GM12878 (cell line): ENCODE measurements around the gene GFPT1. TPM values are rescaled to one million over a fixed set of nuclear protein-coding genes. Genes with fewer than 3 reads are reported as not detected.

Experiments used
- ATAC-seq: fragments of 200-7000 bp; cut with Tn5 transposase; 3 replicates; pipeline ENCODE4 v1.9.1; 2020; ENCODE audit warnings: mild to moderate bottlenecking, moderate library complexity
- BruUV-seq: library from RNA; stranded (reverse); fragments of 400-500 nt; replicated peaks from 2 replicates; lab custom pipeline; 2021; lab: Mats Ljungman, UMichigan
- CTCF ChIA-PET: fragments of 300-600 bp; sonication (Branson Sonifier 250); formaldehyde crosslinking; extraction: SDS; loops from one replicate; lab custom pipeline; 2021; ENCODE audit warnings: inconsistent platforms; lab: Yijun Ruan, JAX
- POLR2A ChIA-PET: fragments of 350-600 bp; formaldehyde crosslinking; extraction: SDS; loops from one replicate; lab custom pipeline; 2021; ENCODE audit warnings: inconsistent platforms; lab: Charles Lee
- RAD21 ChIA-PET: fragments of 300-600 bp; sonication (Branson Sonifier 250); formaldehyde crosslinking; loops from one replicate; lab custom pipeline; 2023; ENCODE audit warnings: antibody characterized with exemption; ENCODE audit not compliant: unreplicated experiment; lab: Charles Lee
- SMC1A ChIA-PET: fragments of 300-600 bp; sonication (Branson Sonifier 250); formaldehyde crosslinking; loops from one replicate; lab custom pipeline; 2023; ENCODE audit not compliant: unreplicated experiment, uncharacterized antibody; lab: Charles Lee
- DNase-seq: peaks from one replicate; pipeline ENCODE4 v3.0.0-alpha.2; 2011; ENCODE audit warnings: low read depth, low spot score
- FAIRE-seq: peaks from 3 replicates; lab custom pipeline; 2011; peaks lifted over from hg19 to GRCh38; lab: Jason Lieb, UNC
- H2AFZ ChIP-seq: 2 replicates; pipeline ENCODE4 v1.6.0; 2011; ENCODE audit warnings: low read depth, low read length, control low read depth; ENCODE audit not compliant: control insufficient read depth
- H3K27ac ChIP-seq: 2 replicates; pipeline ENCODE4 v1.5.1; 2011; ENCODE audit warnings: control low read depth; ENCODE audit not compliant: control insufficient read depth, insufficient read depth
- H3K27me3 ChIP-seq, 2 experiments: replicated peaks in 1 of 2; 2 replicates each; pipeline versions ENCODE4 v1.6.0 to v1.6.1; 2011; ENCODE audit warnings: low read length in 1 of 2; ENCODE audit not compliant: control insufficient read depth in 2 of 2, insufficient read depth in 2 of 2
- H3K36me3 ChIP-seq, 2 experiments: 2 replicates each; pipeline ENCODE4 v1.5.1; 2011; ENCODE audit warnings: low read length in 1 of 2; ENCODE audit not compliant: control insufficient read depth in 2 of 2, insufficient read depth in 2 of 2
- H3K4me1 ChIP-seq: 2 replicates; pipeline ENCODE4 v1.6.1; 2011; ENCODE audit warnings: mild to moderate bottlenecking, low read length, moderate library complexity, mixed read lengths; ENCODE audit not compliant: control insufficient read depth, insufficient read depth
- H3K4me2 ChIP-seq: 2 replicates; pipeline ENCODE4 v1.6.0; 2011; ENCODE audit warnings: control low read depth; ENCODE audit not compliant: control insufficient read depth, insufficient read depth
- H3K4me3 ChIP-seq: fragments of 200-600 bp; sonication (generic); 2 replicates; pipeline ENCODE4 v1.5.1; 2016
- H3K79me2 ChIP-seq: 2 replicates; pipeline ENCODE4 v1.6.0; 2011; ENCODE audit warnings: low read length; ENCODE audit not compliant: control insufficient read depth, insufficient read depth
- H3K9ac ChIP-seq: 2 replicates; pipeline ENCODE4 v1.8.0; 2011; ENCODE audit warnings: low read length, control low read depth, mixed read lengths; ENCODE audit not compliant: control insufficient read depth, insufficient read depth
- H3K9me3 ChIP-seq: replicated peaks from 3 replicates; pipeline ENCODE4 v1.5.1; 2011; ENCODE audit warnings: mild to moderate bottlenecking, low read length; ENCODE audit not compliant: control insufficient read depth, insufficient read depth
- H4K20me1 ChIP-seq: 2 replicates; pipeline ENCODE4 v1.6.0; 2011; ENCODE audit not compliant: control insufficient read depth, insufficient read depth
- CHD4 ChIP-seq: fragments of 200-600 bp; sonication (generic); IDR thresholded peaks from 2 replicates; pipeline ENCODE4 v1.6.1; 2016; ENCODE audit warnings: mild to moderate bottlenecking
- JUND ChIP-seq: IDR thresholded peaks from 2 replicates; pipeline ENCODE4 v1.6.1; 2012; ENCODE audit warnings: low read depth, mild to moderate bottlenecking, low read length, improper control_type of control experiment, moderate library complexity
- SRF ChIP-seq, 2 experiments: IDR thresholded peaks; 2 replicates each; pipeline ENCODE4 v1.6.1; 2011; ENCODE audit warnings: low read depth in 2 of 2, low read length in 2 of 2, mild to moderate bottlenecking in 1 of 2, moderate library complexity in 1 of 2
- TAF1 ChIP-seq: IDR thresholded peaks from 2 replicates; pipeline ENCODE4 v1.6.1; 2011; ENCODE audit warnings: mild to moderate bottlenecking, low read depth, low read length, borderline replicate concordance
- WGBS: methylation state at CpG from one replicate; pipeline ENCODE4 v1.1.6; 2016; ENCODE audit warnings: low lambda C conversion rate; ENCODE audit not compliant: insufficient replicate concordance, insufficient coverage; ENCODE audit errors: missing lambda C conversion rate; 5-methylcytosine and 5-hydroxymethylcytosine counted together
- in situ Hi-C: fragments of 300-500 bp; cut with MboI; formaldehyde crosslinking; loops from 9 replicates; pipeline ENCODE4 v1.14.3; 2018; ENCODE audit warnings: mixed read lengths
- intact Hi-C: fragments of 100-400 bp; cut with micrococcal nuclease; formaldehyde crosslinking; loops from one replicate; pipeline ENCODE4 v1.14.2; 2022; ENCODE audit not compliant: unreplicated experiment
- polyA plus RNA-seq, 11 experiments: library from polyadenylated mRNA; depleted of rRNA in 4 of 11; unstranded in 6 of 11; stranded (reverse) in 5 of 11; fragments of >200 nt; fragmentation: Nextera tagmentation in 4 of 11; fragmentation: Illumina TruSeq in 1 of 11; extraction: Ambion mirVana in 4 of 11; extraction: Trizol in 1 of 11; gene quantifications; 1 replicate in 1 of 11; 2 replicates in 10 of 11; pipeline versions ENCODE4 v1.2.1 to v1.2.3, GENCODE V29; 2011 to 2016; ENCODE audit warnings: inconsistent platforms in 2 of 11, missing spikeins in 2 of 11, low read depth in 1 of 11
- total RNA-seq, 4 experiments: library from RNA; depleted of rRNA in 3 of 4; stranded (reverse); fragments of >200 nt in 3 of 4; fragmentation: Illumina TruSeq in 1 of 4; extraction: Trizol in 1 of 4; gene quantifications; 2 replicates each; pipeline versions ENCODE4 v1.2.1 to v1.2.3, GENCODE V29; 2013 to 2021
- TF ChIP-seq, protein P1 (sequence below): fragments of 450-650 bp; IDR thresholded peaks from 2 replicates; pipeline ENCODE4 v1.6.1; 2017; ENCODE audit warnings: borderline replicate concordance

GFPT1 gene
- total and polyA plus RNA-seq, 10 of the 15 experiments (the other 5 are each of a cell fraction or from before 2014, with no cell fraction given) = 10.1 to 95.2 (median 24.5) TPM

DNA sequence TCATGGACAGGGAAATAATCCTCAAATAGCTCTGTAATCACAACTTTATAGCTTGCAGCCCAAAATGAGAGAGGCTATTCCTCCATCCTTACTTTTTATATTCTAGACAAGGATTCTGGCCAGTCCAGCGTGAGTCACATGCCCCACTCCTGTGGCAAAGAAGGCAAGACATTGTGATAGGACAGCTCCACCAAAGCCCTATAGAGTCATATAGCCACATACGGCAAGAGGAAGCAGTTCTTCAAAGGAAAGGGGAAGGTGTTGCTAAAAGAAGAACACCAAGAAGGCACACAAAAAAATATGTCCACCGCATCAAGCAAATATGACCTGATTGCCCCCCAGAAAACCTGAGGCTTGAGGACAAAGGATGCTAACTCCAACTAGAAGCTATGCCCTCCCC lies 3.4 kb upstream of the GFPT1 start:
- H3K4me3 ChIP-seq = no peak overlapping the region
- peaks cover 0 to 7% of the 10 kb centered on the region in 2 experiments; a peak in 2 of 4 replicates for H3K36me3 ChIP-seq
- ChIA-PET SMC1A (interaction anchor here (0.6 to 3.2 kb wide), 9 partner anchors 9 to 174 kb away, joined by 3 to 24 read pairs (median 3); partner anchors contain the start of gene NFU1), POLR2A (interaction anchor here (0.5 to 1.2 kb wide), 5 partner anchors 10 to 163 kb away, joined by 3 to 4 read pairs (median 3); partner anchors contain the start of gene NFU1), RAD21 (interaction anchor here (1.0 to 2.1 kb wide), 4 partner anchors 15 to 68 kb away, joined by 3 to 11 read pairs (median 4); partner anchors contain the start of gene NFU1), CTCF (interaction anchor here (0.6 to 2.5 kb wide), 9 partner anchors 9 to 423 kb away, joined by 3 to 19 read pairs (median 4); partner anchors contain the start of gene NFU1)
- FAIRE-seq (no peak), DNase-seq (no peak), ATAC-seq (no peak)
- no peaks in the 10 kb centered on the region for H3K27me3 ChIP-seq
- H3K79me2 ChIP-seq = peaks cover 22% of the 10 kb centered on the region
- WGBS = 88% methylated on average over 3 of the region's 3 CpGs
- no peak overlapping the region for H3K4me2 ChIP-seq
- no peaks in the 10 kb centered on the region for H3K9me3 ChIP-seq
- H4K20me1 ChIP-seq = no peaks in the 10 kb centered on the region
- no peak for TF ChIP-seq CHD4
- no peak for TF ChIP-seq JUND
- peak; percentile 56 to 87 for TF ChIP-seq SRF (IDR thresholded peaks at IDR 0.05; ENCODE audit: low read depth in 2 of 2, low read length in 2 of 2)
- TF ChIP-seq TAF1 = no peak
- TF ChIP-seq, protein P1, sequence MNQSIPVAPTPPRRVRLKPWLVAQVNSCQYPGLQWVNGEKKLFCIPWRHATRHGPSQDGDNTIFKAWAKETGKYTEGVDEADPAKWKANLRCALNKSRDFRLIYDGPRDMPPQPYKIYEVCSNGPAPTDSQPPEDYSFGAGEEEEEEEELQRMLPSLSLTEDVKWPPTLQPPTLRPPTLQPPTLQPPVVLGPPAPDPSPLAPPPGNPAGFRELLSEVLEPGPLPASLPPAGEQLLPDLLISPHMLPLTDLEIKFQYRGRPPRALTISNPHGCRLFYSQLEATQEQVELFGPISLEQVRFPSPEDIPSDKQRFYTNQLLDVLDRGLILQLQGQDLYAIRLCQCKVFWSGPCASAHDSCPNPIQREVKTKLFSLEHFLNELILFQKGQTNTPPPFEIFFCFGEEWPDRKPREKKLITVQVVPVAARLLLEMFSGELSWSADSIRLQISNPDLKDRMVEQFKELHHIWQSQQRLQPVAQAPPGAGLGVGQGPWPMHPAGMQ = no peak
- no peak overlapping the region for H3K9ac ChIP-seq
- H2AFZ ChIP-seq = no peak overlapping the region
- H3K4me1 ChIP-seq = peaks cover 12% of the 10 kb centered on the region; the same call in 1 of the 2 replicates
- intact Hi-C loops (no loop called here), in situ Hi-C loops (no loop called here)
- H3K27ac ChIP-seq = no peak overlapping the region
- BruUV-seq = no TSS peak
